HL-60 (cell line): ENCODE results near the gene GFRA4.

Source experiments
- POLR2AphosphoS5 ChIP-seq: IDR thresholded peaks from 2 replicates; pipeline ENCODE4 v1.6.1; 2012; ENCODE audit warnings: low read depth
- SPI1 ChIP-seq: IDR thresholded peaks from 2 replicates; pipeline ENCODE4 v1.6.1; 2012; ENCODE audit warnings: low read depth, mild to moderate bottlenecking, borderline replicate concordance
- TF ChIP-seq, protein P1 (sequence below): IDR thresholded peaks from one replicate; pipeline ENCODE4 v1.5.1; 2011; ENCODE audit warnings: low read length, control low read depth, inconsistent platforms; ENCODE audit not compliant: insufficient read depth

DNA sequence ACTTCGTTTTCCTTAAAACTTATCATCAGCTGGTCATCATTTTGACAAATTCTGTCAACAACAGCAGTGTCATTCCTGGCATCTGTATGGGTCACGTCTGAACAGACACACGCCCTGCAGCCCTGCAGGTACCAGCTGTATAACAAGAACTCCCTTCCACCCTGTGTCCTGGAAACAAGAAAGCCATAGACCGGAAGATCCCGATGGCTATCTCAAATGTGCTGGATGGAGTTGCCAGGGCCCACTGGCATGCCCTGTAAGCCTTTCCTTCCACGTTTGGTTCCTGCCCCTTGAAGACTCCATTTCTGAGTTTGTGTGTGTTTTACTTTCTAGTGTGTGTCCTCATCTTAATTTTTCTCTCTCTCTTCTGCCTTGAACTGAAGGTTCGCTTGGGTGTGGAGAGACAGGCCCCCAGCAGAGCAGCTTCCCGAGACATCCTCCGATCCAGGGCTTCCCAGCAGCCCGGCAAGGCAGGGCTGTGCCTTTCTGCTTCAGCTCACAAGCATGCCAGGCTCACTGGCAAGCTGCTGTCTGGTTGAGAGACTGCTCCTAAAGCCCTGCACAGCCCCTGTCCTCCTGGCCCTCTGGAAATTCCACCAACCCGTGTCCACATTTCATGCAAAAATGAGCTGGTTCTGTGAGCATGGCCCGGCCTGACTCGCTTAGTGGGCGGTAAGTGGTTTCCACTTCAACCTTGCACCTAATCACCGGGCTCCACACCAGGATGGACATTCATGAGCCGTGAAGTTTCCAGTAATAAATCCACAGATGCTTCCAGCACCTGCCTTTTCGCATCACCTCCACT, 8.7 kb downstream of the GFRA4 start:
- TF ChIP-seq, protein P1, sequence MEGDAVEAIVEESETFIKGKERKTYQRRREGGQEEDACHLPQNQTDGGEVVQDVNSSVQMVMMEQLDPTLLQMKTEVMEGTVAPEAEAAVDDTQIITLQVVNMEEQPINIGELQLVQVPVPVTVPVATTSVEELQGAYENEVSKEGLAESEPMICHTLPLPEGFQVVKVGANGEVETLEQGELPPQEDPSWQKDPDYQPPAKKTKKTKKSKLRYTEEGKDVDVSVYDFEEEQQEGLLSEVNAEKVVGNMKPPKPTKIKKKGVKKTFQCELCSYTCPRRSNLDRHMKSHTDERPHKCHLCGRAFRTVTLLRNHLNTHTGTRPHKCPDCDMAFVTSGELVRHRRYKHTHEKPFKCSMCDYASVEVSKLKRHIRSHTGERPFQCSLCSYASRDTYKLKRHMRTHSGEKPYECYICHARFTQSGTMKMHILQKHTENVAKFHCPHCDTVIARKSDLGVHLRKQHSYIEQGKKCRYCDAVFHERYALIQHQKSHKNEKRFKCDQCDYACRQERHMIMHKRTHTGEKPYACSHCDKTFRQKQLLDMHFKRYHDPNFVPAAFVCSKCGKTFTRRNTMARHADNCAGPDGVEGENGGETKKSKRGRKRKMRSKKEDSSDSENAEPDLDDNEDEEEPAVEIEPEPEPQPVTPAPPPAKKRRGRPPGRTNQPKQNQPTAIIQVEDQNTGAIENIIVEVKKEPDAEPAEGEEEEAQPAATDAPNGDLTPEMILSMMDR: no peak
- TF ChIP-seq POLR2AphosphoS5 (no peak), SPI1 (no peak)
